HCT116 (cell line): ENCODE results near the gene APOB. TPM values are rescaled to one million over a fixed set of nuclear protein-coding genes. Genes with fewer than 3 reads are reported as not detected.

Experiments
- ATAC-seq: fragments of 200-7000 bp; cut with Tn5 transposase; 2 replicates; pipeline ENCODE4 v1.9.1; 2020; ENCODE audit warnings: mild to moderate bottlenecking, moderate library complexity
- BruUV-seq: library from RNA; stranded (reverse); fragments of 400-500 nt; replicated peaks from 2 replicates; lab custom pipeline; 2021; lab: Mats Ljungman, UMichigan
- CTCF ChIA-PET: fragments of 300-600 bp; sonication (Branson Sonifier 250); formaldehyde crosslinking; loops from one replicate; lab custom pipeline; 2021; ENCODE audit warnings: antibody characterized with exemption; lab: Charles Lee
- POLR2A ChIA-PET: fragments of 300-600, 350-600 bp; sonication (Branson Sonifier 250); formaldehyde crosslinking; loops from one replicate; lab custom pipeline; 2021; ENCODE audit warnings: antibody characterized with exemption; lab: Charles Lee
- RAD21 ChIA-PET, 2 experiments: fragments of 300-600 bp; sonication (Branson Sonifier 250); formaldehyde crosslinking; loops; one replicate each; lab custom pipeline; 2023; ENCODE audit warnings: low total read pairs in 2 of 2; ENCODE audit not compliant: uncharacterized antibody in 2 of 2, unreplicated experiment in 2 of 2, low non-redundant PET in 1 of 2; lab: Charles Lee
- DNase-seq: peaks from one replicate; pipeline ENCODE4 v3.0.0-alpha.2; 2010; ENCODE audit warnings: low read depth, low spot score
- H2AFZ ChIP-seq: fragments of 200-600 bp; shearing (Covaris generic), sonication (generic); 2 replicates; pipeline ENCODE4 v1.6.1; 2017; ENCODE audit warnings: low read depth, mixed run types, mixed read lengths, antibody characterized with exemption, low read length; ENCODE audit not compliant: poor library complexity, severe bottlenecking
- H3K27ac ChIP-seq: 2 replicates; pipeline ENCODE4 v1.5.1; 2012; ENCODE audit warnings: low read depth, low read length
- H3K27me3 ChIP-seq: fragments of 200-600 bp; sonication (generic); 2 replicates; pipeline ENCODE4 v1.6.1; 2016; ENCODE audit warnings: mixed run types, low read length, mixed read lengths; ENCODE audit not compliant: insufficient read depth
- H3K36me3 ChIP-seq, 2 experiments: fragments of 200-500 bp in 1 of 2; fragments of 200-600 bp in 1 of 2; sonication (Bioruptor generic) in 1 of 2; sonication (generic) in 1 of 2; 2 replicates each; pipeline versions ENCODE4 v1.5.1 to v1.6.1; 2014 to 2016; ENCODE audit warnings: low read length in 2 of 2, inconsistent platforms in 1 of 2, mixed read lengths in 1 of 2, mixed run types in 1 of 2; ENCODE audit not compliant: insufficient read depth in 2 of 2, control insufficient read depth in 1 of 2
- H3K4me1 ChIP-seq, 2 experiments: fragments of 200-600 bp in 1 of 2; sonication (generic) in 1 of 2; 2 replicates each; pipeline versions ENCODE4 v1.5.1 to v1.6.1; 2012 to 2017; ENCODE audit warnings: low read length in 2 of 2, inconsistent platforms in 1 of 2, mild to moderate bottlenecking in 1 of 2, mixed read lengths in 1 of 2, mixed run types in 1 of 2, moderate library complexity in 1 of 2; ENCODE audit not compliant: insufficient read depth in 2 of 2, control insufficient read depth in 1 of 2
- H3K4me2 ChIP-seq: fragments of 200-600 bp; sonication (generic); 2 replicates; pipeline ENCODE4 v1.6.1; 2017; ENCODE audit warnings: mixed run types, low read length, mixed read lengths
- H3K4me3 ChIP-seq, 2 experiments: fragments of 200-600 bp in 1 of 2; sonication (generic) in 1 of 2; replicated peaks in 1 of 2; 2 replicates each; pipeline ENCODE4 v1.5.1; 2011 to 2016; ENCODE audit warnings: low read length in 2 of 2, control low read depth in 1 of 2, low read depth in 1 of 2, mild to moderate bottlenecking in 1 of 2, mixed read lengths in 1 of 2, mixed run types in 1 of 2
- H3K79me2 ChIP-seq: fragments of 200-600 bp; sonication (generic); 2 replicates; pipeline ENCODE4 v1.6.1; 2017; ENCODE audit warnings: mild to moderate bottlenecking, mixed run types, low read length, moderate library complexity, mixed read lengths; ENCODE audit not compliant: insufficient read depth
- H3K9ac ChIP-seq: fragments of 200-600 bp; sonication (generic); 2 replicates; pipeline ENCODE4 v1.6.1; 2016; ENCODE audit warnings: low read length, mixed read lengths
- H3K9me2 ChIP-seq: fragments of 200-600 bp; sonication (generic), shearing (Covaris generic); 2 replicates; pipeline ENCODE4 v1.6.1; 2017; ENCODE audit warnings: mixed run types, mild to moderate bottlenecking, moderate library complexity; ENCODE audit not compliant: insufficient read depth
- H3K9me3 ChIP-seq, 2 experiments: fragments of 200-500 bp in 1 of 2; fragments of 200-600 bp in 1 of 2; sonication (Bioruptor generic) in 1 of 2; sonication (generic) in 1 of 2; 2 replicates each; pipeline ENCODE4 v1.6.1; 2014 to 2017; ENCODE audit warnings: low read length in 2 of 2, mixed read lengths in 2 of 2, inconsistent platforms in 1 of 2, low read depth in 1 of 2, mild to moderate bottlenecking in 1 of 2, mixed run types in 1 of 2, moderate library complexity in 1 of 2; ENCODE audit not compliant: control insufficient read depth in 1 of 2, insufficient read depth in 1 of 2
- H4K20me1 ChIP-seq: fragments of 200-600 bp; sonication (generic), shearing (Covaris generic); 2 replicates; pipeline ENCODE4 v1.6.1; 2017; ENCODE audit warnings: mixed run types, mild to moderate bottlenecking, moderate library complexity; ENCODE audit not compliant: insufficient read depth
- ATF3 ChIP-seq: IDR thresholded peaks from 2 replicates; pipeline ENCODE4 v1.6.1; 2012
- CBX3 ChIP-seq: IDR thresholded peaks from 2 replicates; pipeline ENCODE4 v1.6.1; 2012; ENCODE audit warnings: low read depth
- CTCF ChIP-seq, 3 experiments: fragments of 200-600 bp in 1 of 3; sonication (generic) in 1 of 3; IDR thresholded peaks in 2 of 3; conservative IDR thresholded peaks in 1 of 3; 2 replicates each; pipeline ENCODE4 v1.5.1; 2012 to 2017; ENCODE audit warnings: low read depth in 2 of 3, low read length in 2 of 3, antibody characterized with exemption in 1 of 3, borderline replicate concordance in 1 of 3, control low read depth in 1 of 3, mild to moderate bottlenecking in 1 of 3, mixed read lengths in 1 of 3, mixed run types in 1 of 3, moderate library complexity in 1 of 3; ENCODE audit not compliant: insufficient read depth in 1 of 3
- EGR1 ChIP-seq: IDR thresholded peaks from 2 replicates; pipeline ENCODE4 v1.6.1; 2012; ENCODE audit warnings: low read depth
- JUND ChIP-seq: IDR thresholded peaks from 2 replicates; pipeline ENCODE4 v1.6.1; 2012
- POLR2A ChIP-seq: IDR thresholded peaks from 2 replicates; pipeline ENCODE4 v1.7.0; 2011; ENCODE audit warnings: borderline replicate concordance; ENCODE audit not compliant: insufficient read depth, insufficient read length; ENCODE audit errors: extremely low read depth
- POLR2AphosphoS5 ChIP-seq: IDR thresholded peaks from 2 replicates; pipeline ENCODE4 v1.6.1; 2011; ENCODE audit warnings: mild to moderate bottlenecking, low read depth, low read length, moderate library complexity
- RAD21 ChIP-seq: IDR thresholded peaks from 2 replicates; pipeline ENCODE4 v1.6.1; 2012; ENCODE audit warnings: low read depth, mild to moderate bottlenecking
- YY1 ChIP-seq: IDR thresholded peaks from 2 replicates; pipeline ENCODE4 v1.6.1; 2011; ENCODE audit warnings: low read length, low read depth, moderate library complexity, mild to moderate bottlenecking; ENCODE audit not compliant: insufficient replicate concordance; ENCODE audit errors: extremely low read depth
- ZFX ChIP-seq: fragments of 450-650 bp; IDR thresholded peaks from 2 replicates; pipeline ENCODE4 v1.6.1; 2017
- ZNF274 ChIP-seq: fragments of 200-500 bp; sonication (Bioruptor generic); IDR thresholded peaks from 2 replicates; pipeline ENCODE4 v1.6.1; 2014; ENCODE audit warnings: mild to moderate bottlenecking, low read depth, low read length, inconsistent platforms
- intact Hi-C: fragments of 100-400 bp; cut with micrococcal nuclease; formaldehyde crosslinking; loops from 2 replicates; pipeline ENCODE4 v1.10.0; 2022
- total RNA-seq: library from RNA; stranded (reverse); gene quantifications from one replicate; pipeline ENCODE4 v1.2.1, GENCODE V29; 2021; ENCODE audit not compliant: unreplicated experiment
- TF ChIP-seq, protein P1 (sequence below): IDR thresholded peaks from 2 replicates; pipeline ENCODE4 v1.6.1; 2012

Gene APOB
- total RNA-seq, 1 experiment from 2014 or later, result 1.6 TPM

- CTCF ChIA-PET, result no interaction called here
- POLR2A ChIA-PET, result no interaction called here
- intact Hi-C loops, result no loop called here
- no TSS peak for BruUV-seq
- H3K79me2 ChIP-seq, result no peaks in the 10 kb centered on the region
- no peaks in the 10 kb centered on the region for H3K4me1 ChIP-seq
- peaks cover 65% of the 10 kb centered on the region for H3K27me3 ChIP-seq
- H3K4me3 ChIP-seq, result no peak overlapping the region
- no peak for ATAC-seq
- DNase-seq, result no peak
- H3K4me2 ChIP-seq, result no peak overlapping the region
- H3K36me3 ChIP-seq, result no peaks in the 10 kb centered on the region
- RAD21 ChIA-PET, result no interaction called here
- TF ChIP-seq POLR2AphosphoS5 (no peak), ATF3 (no peak), JUND (no peak), RAD21 (no peak), POLR2A (no peak), YY1 (no peak)
- no peaks in the 10 kb centered on the region for H3K9me3 ChIP-seq
- no peak overlapping the region for H2AFZ ChIP-seq
- H4K20me1 ChIP-seq, result no peaks in the 10 kb centered on the region
- H3K9me2 ChIP-seq, result no peaks in the 10 kb centered on the region; the same call in 1 of the 2 replicates
- no peak overlapping the region for H3K9ac ChIP-seq
- no peak overlapping the region for H3K27ac ChIP-seq
Observed at GRCh38 chr2:21008014-21008789, 35.7 kb downstream of the APOB start.

GRCh38 chr2:21007129-21008013 lies 36.5 kb downstream of the APOB start:
- ChIA-PET CTCF (no interaction called here), RAD21 (no interaction called here), POLR2A (no interaction called here)
- no peak overlapping the region for H3K4me3 ChIP-seq
- no peak overlapping the region for H3K27ac ChIP-seq
- BruUV-seq, result no TSS peak
- intact Hi-C loops, result no loop called here
- H3K4me2 ChIP-seq, result no peak overlapping the region
- no peaks in the 10 kb centered on the region for H3K4me1 ChIP-seq
- no peaks in the 10 kb centered on the region; the same call in 1 of the 2 replicates for H3K9me2 ChIP-seq
- peaks cover 70% of the 10 kb centered on the region for H3K27me3 ChIP-seq
- no peak for ATAC-seq
- H3K79me2 ChIP-seq, result no peaks in the 10 kb centered on the region
- H3K9me3 ChIP-seq, result no peaks in the 10 kb centered on the region
- no peaks in the 10 kb centered on the region for H4K20me1 ChIP-seq
- no peak overlapping the region for H2AFZ ChIP-seq
- H3K36me3 ChIP-seq, result no peaks in the 10 kb centered on the region
- no peak for DNase-seq
- H3K9ac ChIP-seq, result no peak overlapping the region
- TF ChIP-seq RAD21, result no peak
- no peak for TF ChIP-seq ZFX
- no peak for TF ChIP-seq EGR1
- TF ChIP-seq ATF3, result no peak
- TF ChIP-seq, protein P1, sequence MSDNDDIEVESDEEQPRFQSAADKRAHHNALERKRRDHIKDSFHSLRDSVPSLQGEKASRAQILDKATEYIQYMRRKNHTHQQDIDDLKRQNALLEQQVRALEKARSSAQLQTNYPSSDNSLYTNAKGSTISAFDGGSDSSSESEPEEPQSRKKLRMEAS, result no peak
- no peak for TF ChIP-seq CBX3
- no peak for TF ChIP-seq POLR2AphosphoS5
- TF ChIP-seq POLR2A, result no peak
- TF ChIP-seq CTCF (IDR thresholded peaks at IDR 0.05 in 2 of 3, conservative IDR thresholded peaks at IDR 0.05 in 1 of 3; ENCODE audit: borderline replicate concordance in 1 of 3, insufficient read depth in 1 of 3, low read depth in 2 of 3, low read length in 2 of 3), result no peak
- TF ChIP-seq ZNF274, result no peak
